H1 (cell line): ENCODE results near the gene GPA33. TPM values are rescaled to one million over a fixed set of nuclear protein-coding genes. Genes with fewer than 3 reads are reported as not detected.

Source experiments
- BACH1 ChIP-seq: IDR thresholded peaks from 2 replicates; pipeline ENCODE4 v1.6.1; 2012; ENCODE audit warnings: low read length, improper control_type of control experiment
- CBX5 ChIP-seq: fragments of 300-800, 300-1000 bp; sonication (generic); IDR thresholded peaks from 2 replicates; pipeline ENCODE4 v1.7.1; 2016; ENCODE audit warnings: antibody characterized with exemption, low read length, low read depth
- EP300 ChIP-seq, 2 experiments: IDR thresholded peaks; 1 replicate in 1 of 2; 2 replicates in 1 of 2; pipeline ENCODE4 v1.6.1; 2011 to 2012; ENCODE audit warnings: low read depth in 2 of 2, low read length in 2 of 2, mild to moderate bottlenecking in 2 of 2, borderline replicate concordance in 1 of 2, inconsistent platforms in 1 of 2, moderate library complexity in 1 of 2
- GABPA ChIP-seq: IDR thresholded peaks from 2 replicates; pipeline ENCODE4 v1.6.1; 2011; ENCODE audit warnings: mild to moderate bottlenecking, low read length, moderate library complexity, borderline replicate concordance; ENCODE audit not compliant: insufficient read depth
- GTF2F1 ChIP-seq: IDR thresholded peaks from 2 replicates; pipeline ENCODE4 v1.6.1; 2012; ENCODE audit warnings: low read depth, low read length, improper control_type of control experiment, borderline replicate concordance
- NANOG ChIP-seq: IDR thresholded peaks from 2 replicates; pipeline ENCODE4 v1.6.1; 2011; ENCODE audit warnings: low read length, low read depth, mild to moderate bottlenecking, inconsistent platforms; ENCODE audit not compliant: insufficient read depth, poor library complexity, severe bottlenecking
- PHF8 ChIP-seq: fragments of 200-600 bp; sonication (generic); conservative IDR thresholded peaks from 2 replicates; pipeline ENCODE4 v1.7.1; 2012; ENCODE audit warnings: low read depth, mild to moderate bottlenecking, inconsistent platforms, low read length, moderate library complexity
- RAD21 ChIP-seq, 2 experiments: IDR thresholded peaks in 1 of 2; conservative IDR thresholded peaks in 1 of 2; 2 replicates each; pipeline ENCODE4 v1.6.1; 2011; ENCODE audit warnings: low read depth in 2 of 2, low read length in 2 of 2, improper control_type of control experiment in 1 of 2, inconsistent platforms in 1 of 2, mild to moderate bottlenecking in 1 of 2, moderate library complexity in 1 of 2
- SP1 ChIP-seq: IDR thresholded peaks from 2 replicates; pipeline ENCODE4 v1.6.1; 2011; ENCODE audit warnings: low read depth, low read length
- TAF7 ChIP-seq: optimal IDR thresholded peaks from 2 replicates; pipeline ENCODE3; 2011; ENCODE audit warnings: low read depth, mild to moderate bottlenecking, inconsistent platforms, low read length, moderate library complexity, borderline replicate concordance
- TEAD4 ChIP-seq: IDR thresholded peaks from 2 replicates; pipeline ENCODE4 v1.6.1; 2012; ENCODE audit warnings: low read depth, low read length, inconsistent platforms, mixed read lengths
- polyA plus RNA-seq, 7 experiments: library from polyadenylated mRNA; depleted of rRNA in 3 of 7; stranded (reverse) in 5 of 7; unstranded in 2 of 7; fragments of >200 nt in 5 of 7; fragments of 200-250 nt in 2 of 7; gene quantifications; 1 replicate in 5 of 7; 2 replicates in 1 of 7; 4 replicates in 1 of 7; pipeline versions ENCODE4 v1.2.1 to v1.2.3, GENCODE V29; 2011 to 2013; ENCODE audit warnings: missing spikeins in 2 of 7, mixed read lengths in 2 of 7
- total RNA-seq: library from RNA; stranded (reverse); fragmentation: NEBNext Ultra II Directional; extraction: Animal tissue kit (Norgen Biotek cat#: 25700); gene quantifications from 2 replicates; pipeline ENCODE4 v1.2.1, GENCODE V29; 2021
- TF ChIP-seq, protein P1 (sequence below): IDR thresholded peaks from 2 replicates; pipeline ENCODE4 v1.6.1; 2012; ENCODE audit warnings: inconsistent platforms

Gene GPA33
- total and polyA plus RNA-seq, 2 of the 8 experiments (the other 6 are each of a cell fraction or from before 2014, with no cell fraction given), result 0.19 to 0.67 TPM

DNA sequence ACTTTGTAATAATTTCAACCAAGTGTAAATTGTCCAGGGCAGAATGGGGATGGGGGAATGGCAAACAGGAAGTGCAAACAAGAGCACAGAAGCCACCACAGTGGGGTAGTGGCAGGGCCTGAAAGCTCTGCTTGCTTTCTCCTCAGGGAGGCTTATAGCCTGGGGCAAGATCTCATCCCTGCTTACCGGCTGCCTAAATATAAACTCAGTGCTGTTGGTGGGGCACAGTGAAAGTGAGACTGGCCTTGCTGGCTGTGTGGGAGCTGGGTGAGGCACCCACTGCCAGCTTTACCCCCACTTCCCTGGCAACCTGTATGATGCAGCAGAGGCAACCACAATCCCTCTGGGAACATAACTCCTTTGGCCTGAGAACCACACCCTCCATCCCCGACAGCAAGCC, 18.9 kb upstream of the GPA33 start (continued):
- TF ChIP-seq, protein P1, sequence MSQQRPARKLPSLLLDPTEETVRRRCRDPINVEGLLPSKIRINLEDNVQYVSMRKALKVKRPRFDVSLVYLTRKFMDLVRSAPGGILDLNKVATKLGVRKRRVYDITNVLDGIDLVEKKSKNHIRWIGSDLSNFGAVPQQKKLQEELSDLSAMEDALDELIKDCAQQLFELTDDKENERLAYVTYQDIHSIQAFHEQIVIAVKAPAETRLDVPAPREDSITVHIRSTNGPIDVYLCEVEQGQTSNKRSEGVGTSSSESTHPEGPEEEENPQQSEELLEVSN, result no peak
- no peak for TF ChIP-seq GTF2F1
- TF ChIP-seq RAD21 (IDR thresholded peaks at IDR 0.05 in 1 of 2, conservative IDR thresholded peaks at IDR 0.05 in 1 of 2; ENCODE audit: low read depth in 2 of 2, low read length in 2 of 2), result no peak
- TF ChIP-seq TAF7, result no peak
- no peak for TF ChIP-seq GABPA
- TF ChIP-seq EP300 (IDR thresholded peaks at IDR 0.05; ENCODE audit: borderline replicate concordance in 1 of 2, low read depth in 2 of 2, low read length in 2 of 2), result no peak
- no peak for TF ChIP-seq SP1
- TF ChIP-seq BACH1, result no peak
- TF ChIP-seq TEAD4, result no peak
- TF ChIP-seq CBX5, result no peak
- no peak for TF ChIP-seq NANOG
- no peak for TF ChIP-seq PHF8
